Activated CD4-positive, alpha-beta T cell treated with anti-CD3 and anti-CD28 coated beads for 48 hours (primary cell): Measurements from ENCODE around the gene THSD7B.
"Not testable (repeated sequence)": the region's sequence is repeated elsewhere in the genome, so short reads cannot be mapped to it uniquely, and the experiment has no call there.

ENCODE experiments used
- DNase-seq: peaks from one replicate; pipeline ENCODE4 v3.0.0-alpha.2; 2020

Gene THSD7B

DNA sequence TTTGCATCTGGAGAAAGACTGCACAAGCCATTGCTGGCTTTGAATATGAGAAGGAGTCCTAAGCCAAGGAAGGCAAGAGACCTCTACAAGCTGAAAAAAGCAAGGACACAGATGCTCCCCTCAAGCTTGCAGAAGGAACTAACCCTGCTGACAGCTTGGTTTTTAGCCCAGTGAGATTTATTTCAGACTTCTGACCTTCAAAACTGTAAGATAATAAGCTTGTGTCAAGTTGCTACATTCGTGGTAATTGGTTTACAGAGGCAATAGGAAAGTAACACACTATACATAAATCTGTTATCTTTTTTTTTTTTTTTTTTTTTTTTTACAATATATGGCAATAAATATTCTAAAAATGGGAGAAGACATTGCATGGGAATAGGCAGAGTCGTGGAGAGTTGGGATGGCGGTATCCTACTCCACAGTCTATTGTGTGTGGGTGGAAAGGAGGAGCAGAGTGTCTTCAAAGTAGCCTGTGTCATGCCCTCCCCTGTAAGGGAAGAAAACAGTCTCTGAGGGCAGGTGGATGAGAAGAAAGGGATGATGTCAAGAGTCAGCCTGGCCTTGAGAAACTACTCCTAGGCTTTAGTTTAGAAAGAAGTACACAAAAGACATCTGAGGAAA is 196.9 kb downstream of the THSD7B start:
- DNase-seq = no peak

DNA sequence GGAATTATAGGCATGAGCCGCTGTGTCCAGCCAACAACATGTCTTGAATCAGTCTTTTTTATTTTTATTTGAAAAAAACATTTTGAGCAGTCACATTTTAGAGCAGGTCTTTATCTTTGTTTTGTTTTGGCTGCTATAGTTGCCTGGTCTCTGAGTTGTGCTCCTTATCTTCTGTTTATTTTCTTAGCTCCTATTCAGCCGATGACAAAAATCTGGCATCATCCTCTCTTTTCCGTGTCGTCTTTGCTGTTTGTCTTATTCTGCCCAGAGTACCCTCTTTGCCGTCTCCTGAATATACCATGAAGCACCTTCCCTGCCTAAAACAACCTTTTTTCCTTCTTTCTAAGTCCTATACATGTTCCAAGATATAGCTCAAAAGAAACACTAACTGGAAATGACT is 201.1 kb downstream of the THSD7B start:
- DNase-seq = no peak

GRCh38 chr2:136980303-136980702 is 215.0 kb downstream of the THSD7B start:
- DNase-seq = no peak

DNA sequence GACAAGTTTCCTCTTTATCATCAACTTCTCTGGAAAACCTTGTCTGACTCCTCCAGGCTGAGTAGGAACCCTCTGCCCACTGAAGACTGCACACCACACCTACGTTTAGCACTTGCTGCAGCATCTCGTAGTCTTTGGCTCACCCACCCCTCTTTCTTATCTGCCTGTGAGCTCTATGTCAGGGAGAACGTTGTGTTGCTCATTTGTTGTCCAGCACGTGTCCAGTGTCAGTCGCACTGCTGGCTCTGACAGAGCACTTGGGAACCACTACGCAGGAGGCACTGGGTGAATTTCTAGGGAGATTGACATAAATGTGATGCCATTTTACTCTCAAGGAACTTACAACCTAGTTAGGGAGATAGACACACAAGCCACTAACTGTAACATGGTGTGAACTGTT is 216.3 kb downstream of the THSD7B start:
- DNase-seq = not testable (repeated sequence)

- DNase-seq = no peak
Measured at GRCh38 chr2:136985044-136985443, 219.7 kb downstream of the THSD7B start.

GRCh38 chr2:136986605-136987221 is 221.4 kb downstream of the THSD7B start:
- DNase-seq = no peak

- DNase-seq = no peak
Measured at GRCh38 chr2:136990316-136990715, 225.0 kb downstream of the THSD7B start.

GRCh38 chr2:136994793-136995192 is 229.4 kb downstream of the THSD7B start:
- DNase-seq = no peak

DNA sequence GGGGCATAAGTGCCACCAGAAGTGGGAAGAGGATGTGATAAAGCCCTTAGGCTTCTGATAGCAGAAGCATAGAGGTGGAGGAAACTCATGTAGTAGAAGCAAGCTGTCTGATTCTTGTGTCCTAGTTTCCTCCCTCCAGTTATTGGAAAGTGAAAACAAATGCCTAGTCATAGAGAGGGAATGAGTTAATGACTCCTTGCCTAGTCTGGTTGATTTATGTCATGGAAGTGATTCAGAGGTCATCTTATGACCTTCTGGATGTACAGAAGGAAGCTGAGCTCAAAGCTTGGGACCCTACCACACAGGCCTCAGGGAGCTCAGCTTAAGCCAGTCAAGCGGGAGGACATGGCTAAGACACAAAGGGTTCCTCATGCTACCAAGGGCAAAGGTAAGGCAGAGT is 232.2 kb downstream of the THSD7B start:
- no peak for DNase-seq

- no peak for DNase-seq
Measured at GRCh38 chr2:137000811-137001210, 235.5 kb downstream of the THSD7B start.

GRCh38 chr2:137002896-137003295 is 237.6 kb downstream of the THSD7B start:
- no peak for DNase-seq

GRCh38 chr2:137005210-137005609 is 239.9 kb downstream of the THSD7B start:
- DNase-seq = no peak

DNA sequence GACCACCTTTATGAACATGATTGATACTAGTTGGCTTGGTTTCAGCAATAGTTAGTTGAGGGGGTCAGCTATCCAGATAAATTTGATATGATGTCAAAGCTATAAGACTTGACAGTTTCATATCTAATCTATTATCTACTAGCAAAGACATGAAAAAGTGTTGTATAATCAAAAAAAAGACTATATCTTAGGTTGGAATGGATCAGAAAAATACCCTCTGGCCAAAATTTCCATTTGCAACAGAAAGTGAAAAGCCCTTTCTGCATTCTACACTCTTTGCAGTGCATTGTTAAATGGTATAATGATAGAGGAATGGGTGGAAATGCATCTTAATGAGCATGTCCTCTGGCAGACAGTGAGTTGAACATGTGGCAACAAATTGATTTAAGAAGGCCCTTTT is 242.6 kb downstream of the THSD7B start:
- no peak for DNase-seq

DNA sequence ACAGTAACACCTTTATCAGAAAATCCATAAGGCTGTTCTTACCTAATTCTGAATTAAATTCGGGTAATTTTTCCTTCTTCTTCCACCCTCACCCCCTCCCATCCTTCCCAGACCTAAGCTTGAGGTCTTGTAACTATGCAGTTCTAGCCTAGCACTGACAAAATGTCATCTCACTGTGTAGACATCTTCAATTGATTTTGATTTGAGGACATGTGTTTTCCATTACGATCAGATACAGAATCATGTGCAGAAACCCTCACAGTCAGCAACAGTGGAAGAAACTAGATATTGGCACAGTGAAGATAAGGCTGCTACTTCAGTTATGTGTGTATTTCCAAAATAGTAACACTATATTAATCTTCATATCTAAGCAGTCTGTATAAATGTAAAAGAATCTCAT is 244.6 kb downstream of the THSD7B start:
- DNase-seq = no peak

- DNase-seq = no peak
Measured at GRCh38 chr2:137020452-137021196, 255.3 kb downstream of the THSD7B start.

DNA sequence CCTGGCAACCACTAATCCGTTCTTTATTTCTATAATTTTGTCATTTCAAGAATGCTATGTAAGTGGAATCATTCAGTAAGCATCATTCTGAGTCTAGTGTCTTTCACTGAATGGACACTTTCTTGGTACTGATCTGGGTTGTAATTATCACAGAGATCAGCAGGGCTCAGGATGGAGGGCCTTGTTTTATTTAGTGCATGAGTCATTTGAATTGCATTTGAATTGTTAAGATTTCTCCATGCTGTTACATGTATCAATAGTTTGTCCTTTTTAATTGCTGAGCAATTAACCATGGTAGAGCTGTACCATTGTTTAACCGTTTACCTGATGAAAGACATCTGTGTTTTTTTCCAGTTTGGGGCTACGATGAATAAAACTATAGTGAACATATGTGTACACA is 256.4 kb downstream of the THSD7B start:
- no peak for DNase-seq

GRCh38 chr2:137023205-137023604 is 257.9 kb downstream of the THSD7B start:
- no peak for DNase-seq

- no peak for DNase-seq
Measured at GRCh38 chr2:137031731-137032130, 266.4 kb downstream of the THSD7B start.

GRCh38 chr2:137036619-137037018 is 271.3 kb downstream of the THSD7B start:
- DNase-seq = no peak

GRCh38 chr2:137039482-137040152 is 274.3 kb downstream of the THSD7B start:
- DNase-seq = no peak

- no peak for DNase-seq
Measured at GRCh38 chr2:137047369-137047768, 282.0 kb downstream of the THSD7B start.

DNA sequence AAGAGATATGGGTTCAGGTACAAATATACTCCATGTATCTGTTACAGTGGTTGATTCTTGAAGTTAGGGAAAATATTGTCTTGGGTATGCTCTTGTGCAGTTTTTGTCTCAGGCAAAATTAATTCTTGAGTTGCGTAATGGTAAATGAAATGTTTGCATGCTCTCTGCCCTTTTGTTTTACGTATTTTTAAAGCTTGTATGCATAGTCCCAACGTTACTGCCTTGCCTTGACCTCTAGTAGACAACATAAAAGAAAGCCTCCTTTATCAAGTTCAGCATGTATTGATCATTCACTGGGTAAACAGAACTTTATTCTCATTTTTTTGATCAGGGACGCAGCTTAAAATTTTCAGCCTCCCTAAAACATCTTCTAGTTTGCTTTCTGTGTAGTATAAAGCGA is 283.1 kb downstream of the THSD7B start:
- DNase-seq = no peak

DNA sequence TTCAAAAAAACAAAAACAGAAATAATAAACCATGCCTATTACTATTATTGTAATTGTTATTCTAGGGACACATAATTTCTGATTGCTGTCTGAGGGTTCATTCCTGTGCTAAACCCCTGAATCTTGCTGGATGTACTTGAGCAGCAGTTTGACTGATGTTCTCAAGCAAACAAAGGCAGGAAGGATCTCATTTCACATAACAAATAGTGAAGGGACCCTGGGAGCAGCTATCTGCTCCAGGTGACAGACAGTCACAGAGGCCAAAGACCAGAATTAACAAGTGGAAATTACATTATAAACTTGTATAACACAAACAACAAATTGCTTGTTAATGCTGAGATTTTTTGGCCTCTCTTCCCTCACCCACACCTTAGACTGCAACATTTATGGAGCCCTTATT is 284.2 kb downstream of the THSD7B start:
- no peak for DNase-seq

DNA sequence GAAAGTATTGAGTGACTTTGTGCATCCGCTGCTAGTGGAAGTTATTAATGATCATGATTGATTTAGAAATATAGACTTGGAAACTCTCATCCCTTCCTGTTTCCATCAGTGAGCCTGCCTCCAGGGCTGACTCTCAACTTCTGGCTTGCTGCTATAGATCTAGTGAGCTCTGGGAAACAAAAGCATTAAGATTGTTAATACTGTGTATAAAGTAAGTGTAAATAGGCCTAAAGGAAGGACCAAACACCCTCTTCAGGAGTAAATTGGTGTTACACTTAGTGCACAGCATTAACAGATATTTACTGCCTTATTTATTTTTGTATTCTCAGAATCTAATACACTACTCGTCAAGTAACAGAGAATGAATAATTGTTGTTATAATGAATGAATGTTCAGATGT is 285.6 kb downstream of the THSD7B start:
- no peak for DNase-seq
